A172 (cell line): ENCODE measurements around the gene LYSET. TPM values are rescaled to one million over a fixed set of nuclear protein-coding genes. Genes with fewer than 3 reads are reported as not detected.
"Not testable (repeated sequence)": the region's sequence is repeated elsewhere in the genome, so short reads cannot be mapped to it uniquely, and the experiment has no call there.

ENCODE experiments used
- DNase-seq: peaks from one replicate; pipeline ENCODE4 v3.0.0-alpha.2; 2015; ENCODE audit warnings: low spot score
- total RNA-seq: library from RNA; depleted of rRNA; stranded (reverse); fragments of >200 nt; shearing (Covaris generic); gene quantifications from 2 replicates; pipeline ENCODE4 v1.2.3, GENCODE V29; 2014

LYSET gene
- total RNA-seq, 1 experiment from 2014 or later, result 30.3 TPM

DNA sequence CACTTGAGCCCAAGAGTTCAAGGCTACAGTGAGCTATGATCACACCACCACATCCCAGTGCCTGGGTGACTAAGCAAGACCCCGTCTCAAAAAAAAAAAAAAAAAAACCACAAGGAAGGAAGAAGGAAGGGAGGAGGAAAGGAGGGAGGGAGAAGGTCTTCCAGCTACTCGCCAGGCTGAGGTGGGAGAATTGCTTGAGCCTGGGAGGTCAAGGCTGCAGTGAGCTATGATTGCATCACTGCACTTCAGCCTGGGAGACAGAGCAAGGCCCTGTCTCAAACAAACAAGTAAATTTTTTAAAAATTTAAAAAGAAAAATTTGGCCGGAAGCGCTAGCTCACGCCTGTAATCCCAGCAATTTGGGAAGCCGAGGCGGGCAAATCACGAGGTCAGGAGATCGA lies 16.5 kb upstream of the LYSET start:
- DNase-seq, result not testable (repeated sequence)

DNA sequence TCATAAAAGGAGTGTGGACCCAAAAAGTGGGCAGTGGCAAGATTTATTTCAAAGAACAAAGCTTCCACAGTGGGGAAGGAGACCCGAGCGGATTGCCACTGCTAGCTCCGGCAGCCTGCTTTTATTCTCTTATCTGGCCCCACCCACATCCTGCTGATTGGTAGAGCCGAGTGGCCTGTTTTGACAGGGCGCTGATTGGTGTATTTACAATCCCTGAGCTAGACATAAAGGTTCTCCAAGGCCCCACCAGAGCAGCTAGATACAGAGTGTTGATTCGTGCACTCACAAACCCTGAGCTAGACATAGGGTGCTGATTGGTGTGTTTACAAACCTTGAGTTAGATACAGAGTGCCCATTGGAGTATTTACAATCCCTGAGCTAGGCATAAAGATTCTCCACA lies 15.5 kb upstream of the LYSET start:
- not testable (repeated sequence) for DNase-seq

DNA sequence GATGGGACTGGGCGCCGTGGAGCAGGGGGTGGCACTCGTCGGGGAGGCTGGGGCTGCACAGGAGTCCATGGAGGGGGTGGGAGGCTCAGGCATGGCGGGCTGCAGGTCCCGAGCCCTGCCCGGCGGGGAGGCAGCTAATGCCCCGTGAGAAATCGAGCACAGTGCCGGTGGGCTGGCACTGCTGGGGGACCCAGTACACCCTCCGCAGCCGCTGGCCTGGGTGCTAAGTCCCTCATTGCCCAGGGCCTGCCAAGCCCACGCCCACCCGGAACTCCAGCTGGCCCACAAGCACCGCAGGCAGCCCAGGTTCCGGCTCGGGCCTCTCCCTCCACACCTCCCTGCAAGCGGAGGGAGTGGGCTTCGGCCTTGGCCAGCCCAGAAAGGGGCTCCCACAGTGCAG lies 15.0 kb upstream of the LYSET start:
- DNase-seq, result not testable (repeated sequence)

DNA sequence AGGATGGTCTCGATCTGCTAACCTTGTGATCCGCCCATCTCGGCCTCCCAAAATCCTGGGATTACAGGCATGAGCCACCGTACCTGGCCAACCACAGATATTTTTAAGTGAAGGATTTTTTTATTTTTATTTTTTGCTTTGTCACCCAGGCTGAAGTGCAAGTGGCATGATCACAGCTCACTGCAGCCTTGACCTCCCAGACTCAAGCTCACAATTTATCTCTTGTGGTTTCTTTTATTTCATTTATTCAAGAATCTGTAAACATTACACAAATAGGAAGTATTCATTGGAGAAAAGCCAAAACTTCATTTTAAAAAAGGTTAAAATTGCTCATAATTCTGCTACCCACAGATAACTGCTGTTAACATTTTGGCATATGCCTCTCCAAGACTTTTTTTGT lies 13.7 kb upstream of the LYSET start:
- DNase-seq, result peak; percentile 13

DNA sequence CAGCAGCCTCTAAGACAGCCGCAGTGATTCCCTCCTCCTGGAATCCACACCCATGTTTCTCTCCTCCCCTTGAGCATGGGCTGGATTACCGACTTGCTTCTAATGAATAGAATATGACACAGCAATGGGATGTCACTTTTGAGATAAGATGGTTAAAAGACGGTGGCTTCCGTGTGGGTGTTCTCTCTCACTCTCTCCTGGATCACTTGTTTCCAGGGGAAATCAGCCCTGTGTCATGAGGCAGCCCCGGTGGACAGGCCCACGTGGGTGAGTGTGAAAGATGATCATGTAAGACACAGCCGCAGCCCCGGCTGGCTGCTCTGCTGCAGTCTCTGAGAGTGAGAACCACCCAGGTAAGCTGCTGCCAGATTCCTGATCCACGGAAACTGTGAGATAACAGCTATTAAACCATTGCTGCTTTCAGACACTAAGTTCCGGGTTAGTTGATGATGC lies 11.1 kb upstream of the LYSET start:
- peak; percentile 13 for DNase-seq

DNA sequence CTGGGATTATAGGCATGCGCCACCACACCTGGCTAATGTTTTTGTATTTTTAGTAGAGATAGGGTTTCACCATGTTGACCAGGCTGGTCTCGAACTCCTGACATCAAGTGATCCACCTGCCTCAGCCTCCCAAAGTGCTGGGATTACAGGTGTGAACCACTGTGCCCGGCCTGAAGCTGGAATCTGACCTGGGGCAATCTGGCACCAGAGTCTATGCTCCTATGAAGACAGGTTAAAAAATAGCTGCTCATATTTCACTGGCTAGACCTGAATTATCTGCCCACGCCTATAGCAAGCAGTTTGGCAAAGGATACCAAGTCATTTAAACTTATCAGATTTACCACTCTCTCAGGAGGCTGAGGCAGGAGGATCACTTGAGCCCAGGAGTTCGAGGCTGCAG lies 10.4 kb upstream of the LYSET start:
- not testable (repeated sequence) for DNase-seq

DNA sequence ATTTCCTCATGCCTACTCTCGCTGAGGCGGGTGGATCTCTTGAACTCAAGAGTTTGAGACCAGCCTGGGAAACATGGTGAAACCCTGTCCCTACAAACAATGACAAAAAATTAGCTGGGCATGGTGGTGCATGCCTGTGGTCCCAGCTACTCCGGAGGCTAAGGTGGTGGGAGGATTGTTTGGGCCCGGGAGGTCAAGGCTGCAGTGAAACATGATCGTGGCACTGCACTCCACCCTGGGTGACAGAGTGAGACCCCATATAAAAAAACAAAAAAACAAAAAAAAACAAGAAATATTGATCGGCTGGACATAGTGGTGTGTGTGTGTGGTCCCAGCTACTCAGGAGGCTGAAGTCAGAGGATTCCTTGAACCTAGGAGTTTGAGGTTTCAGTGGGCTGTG lies 9.6 kb upstream of the LYSET start:
- no peak for DNase-seq

DNA sequence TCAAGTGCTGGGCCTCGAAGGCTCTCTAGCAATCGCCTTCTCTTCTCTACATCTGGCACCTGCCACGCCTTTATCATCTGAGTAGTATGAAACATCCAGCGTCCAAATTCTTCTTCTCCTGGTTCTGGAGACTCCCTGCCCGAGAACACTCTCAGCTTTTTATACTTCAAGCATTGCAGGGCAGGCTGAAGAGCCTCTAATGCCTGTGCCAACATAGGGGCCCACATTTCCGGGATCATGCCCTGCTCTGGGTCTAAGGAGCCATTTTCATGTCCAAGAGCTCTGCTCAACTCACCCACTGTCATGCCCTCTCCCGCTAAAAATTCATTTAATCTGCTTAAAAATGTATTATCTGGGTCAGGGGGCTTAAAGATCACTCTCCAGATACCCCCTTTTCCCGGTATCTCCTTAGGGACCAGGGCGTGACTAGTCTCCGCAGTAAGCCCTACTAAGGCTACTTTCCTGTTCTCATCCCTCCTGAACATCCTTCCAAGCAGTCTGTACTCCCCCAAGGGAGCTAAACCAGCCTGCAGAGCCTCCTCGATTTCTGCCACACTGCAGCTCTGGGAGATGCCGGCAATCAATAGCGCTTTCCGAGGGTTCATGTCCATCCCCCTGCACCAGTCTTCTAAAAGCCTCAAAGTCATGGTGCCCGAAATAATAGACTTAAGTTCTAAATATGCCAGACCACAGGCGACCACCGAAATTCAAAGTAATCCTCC lies 1.4 kb upstream of the LYSET start:
- no peak for DNase-seq

DNA sequence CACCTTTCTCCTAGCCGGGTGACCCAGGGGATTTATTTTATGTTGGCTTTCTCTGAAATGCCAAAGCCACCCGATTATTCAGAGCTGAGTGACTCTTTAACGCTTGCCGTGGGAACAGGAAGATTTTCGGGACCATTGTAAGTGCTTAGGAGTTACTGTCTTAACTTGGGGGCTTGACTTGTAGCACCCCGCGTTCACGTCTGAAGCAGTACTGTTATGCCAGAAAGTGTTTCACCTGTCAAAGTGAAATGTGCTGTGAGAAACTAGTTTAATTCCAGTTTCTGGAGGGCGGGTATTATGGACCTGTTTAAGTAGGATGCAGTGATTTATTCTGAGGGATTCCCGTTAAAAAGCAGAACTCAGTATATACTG lies 218 bp downstream of the LYSET start:
- no peak for DNase-seq

DNA sequence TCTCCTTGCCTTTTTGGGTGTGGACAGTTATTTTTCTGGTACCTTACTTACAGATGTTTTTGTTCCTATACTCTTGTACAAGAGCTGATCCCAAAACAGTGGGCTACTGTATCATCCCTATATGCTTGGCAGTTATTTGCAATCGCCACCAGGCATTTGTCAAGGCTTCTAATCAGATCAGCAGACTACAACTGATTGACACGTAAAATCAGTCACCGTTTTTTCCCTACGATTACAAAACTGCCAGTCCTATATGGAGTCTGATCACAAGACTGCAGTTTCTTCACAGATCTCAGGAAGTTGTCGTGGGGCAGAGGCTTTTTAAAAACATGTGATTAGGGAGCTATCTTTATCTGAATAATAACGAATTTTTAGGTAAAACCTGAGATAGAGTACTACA lies 1.3 kb downstream of the LYSET start:
- no peak for DNase-seq

DNA sequence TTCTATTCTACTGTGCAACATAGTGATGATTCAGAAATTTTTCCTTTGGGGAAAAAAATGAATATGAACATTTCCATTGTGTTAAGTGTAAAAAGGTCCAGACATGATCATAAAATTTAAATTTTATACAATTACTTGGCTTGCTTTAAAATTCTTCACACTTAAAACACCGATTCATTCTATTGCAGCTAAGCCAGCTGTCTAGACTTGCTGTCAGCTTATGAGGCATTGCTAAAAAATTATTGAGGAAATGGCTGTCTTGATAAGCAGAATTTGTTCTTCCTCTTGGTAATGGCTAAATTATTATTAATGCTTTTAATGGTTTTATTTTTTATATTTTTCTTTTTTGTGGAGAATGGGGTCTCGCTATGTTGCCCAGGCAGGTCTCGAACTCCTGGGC lies 1.8 kb downstream of the LYSET start:
- DNase-seq, result no peak

DNA sequence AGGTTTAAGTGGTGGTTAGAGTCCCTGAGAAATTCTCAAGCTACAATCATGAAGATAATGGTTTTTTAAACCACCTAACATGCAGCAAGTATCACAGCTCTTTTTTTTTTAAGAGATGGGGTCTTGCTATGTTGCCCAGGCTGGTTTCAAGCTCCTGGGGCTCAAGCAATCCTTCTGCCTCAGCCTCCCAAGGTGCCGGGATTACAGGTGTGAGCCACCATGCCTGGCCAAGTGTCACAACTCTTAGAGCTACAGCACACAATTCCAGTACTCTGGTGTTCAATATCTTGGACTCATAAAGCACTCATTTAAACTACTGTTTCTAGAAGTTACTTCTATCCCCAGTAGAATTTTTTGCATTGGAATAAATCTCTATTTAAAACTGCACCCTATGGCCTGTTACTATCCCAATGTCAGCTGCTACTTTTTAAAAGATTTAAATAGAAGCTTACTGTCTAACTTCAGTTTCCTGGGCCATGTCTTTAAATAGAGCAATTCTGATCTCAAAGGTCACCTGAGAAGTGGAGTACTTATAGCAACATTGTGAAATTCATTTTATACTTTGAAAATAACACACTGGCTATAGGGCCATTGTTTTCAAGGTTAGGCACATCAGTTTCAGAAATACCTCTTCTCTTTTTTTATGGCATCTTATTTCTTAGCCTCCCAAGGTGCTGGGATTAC lies 10.3 kb downstream of the LYSET start:
- DNase-seq, result no peak

DNA sequence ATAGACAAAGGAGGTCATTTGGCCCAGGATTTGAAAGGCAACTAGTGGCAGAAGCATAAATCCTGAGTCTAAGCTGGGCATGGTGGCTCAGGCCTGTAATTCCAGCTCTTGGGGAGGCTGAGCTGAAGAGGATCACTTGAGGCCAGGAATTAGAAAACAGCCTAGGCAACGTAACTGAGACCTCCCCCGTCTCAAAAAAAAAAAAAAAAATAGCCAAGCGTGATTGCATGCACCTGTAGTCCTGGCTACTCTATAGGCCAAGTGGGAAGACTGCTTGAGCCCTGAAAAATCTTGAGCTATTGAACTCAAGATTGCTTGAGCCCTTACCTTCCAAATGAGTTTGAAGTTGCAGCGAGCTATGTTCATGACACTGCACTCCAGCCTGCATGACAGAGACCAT lies 13.9 kb downstream of the LYSET start:
- DNase-seq, result no peak

DNA sequence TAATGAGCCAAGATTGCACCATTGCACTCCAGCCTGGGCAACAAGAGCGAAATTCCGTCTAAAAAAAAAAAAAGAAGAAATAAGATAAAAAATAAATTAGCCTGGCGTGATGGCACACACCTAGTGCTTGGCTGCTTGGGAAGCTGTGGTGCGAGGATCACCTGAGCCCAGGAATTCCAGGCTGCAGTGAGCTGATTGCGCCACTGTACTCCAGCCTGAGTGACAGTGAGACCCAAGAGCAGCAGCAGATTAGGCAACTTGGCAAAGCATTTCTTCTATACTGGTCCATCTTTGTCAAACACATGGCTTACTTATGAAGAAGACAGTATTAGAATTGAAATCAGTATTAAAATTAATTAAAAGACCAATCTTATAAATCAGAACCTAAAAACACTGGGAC lies 15.4 kb downstream of the LYSET start:
- DNase-seq, result no peak

DNA sequence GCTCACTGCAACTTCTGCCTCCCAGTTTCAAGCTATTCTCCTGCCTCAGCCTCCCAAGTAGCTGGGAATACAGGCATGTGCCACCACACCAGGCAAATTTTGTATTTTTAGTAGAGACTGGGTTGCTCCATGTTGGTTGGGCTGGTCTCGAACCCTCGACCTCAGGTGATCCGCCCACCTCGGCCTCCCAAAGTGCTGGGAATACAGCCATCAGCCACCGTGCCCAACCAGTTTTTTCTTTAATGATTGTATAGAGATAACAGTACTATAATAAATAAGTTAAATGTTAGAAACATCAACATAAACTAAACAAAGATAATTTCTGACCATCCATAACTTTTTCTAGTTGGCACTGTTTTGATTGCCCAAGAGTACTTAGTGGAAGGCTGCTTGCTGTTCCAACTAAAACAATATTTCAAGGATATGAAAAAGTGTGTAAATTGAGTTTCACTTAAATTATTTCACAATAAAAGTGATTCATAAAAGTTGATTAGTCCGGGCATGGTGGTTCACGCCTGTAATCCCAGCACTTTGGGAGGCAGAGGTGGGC lies 16.1 kb downstream of the LYSET start:
- DNase-seq, result no peak

DNA sequence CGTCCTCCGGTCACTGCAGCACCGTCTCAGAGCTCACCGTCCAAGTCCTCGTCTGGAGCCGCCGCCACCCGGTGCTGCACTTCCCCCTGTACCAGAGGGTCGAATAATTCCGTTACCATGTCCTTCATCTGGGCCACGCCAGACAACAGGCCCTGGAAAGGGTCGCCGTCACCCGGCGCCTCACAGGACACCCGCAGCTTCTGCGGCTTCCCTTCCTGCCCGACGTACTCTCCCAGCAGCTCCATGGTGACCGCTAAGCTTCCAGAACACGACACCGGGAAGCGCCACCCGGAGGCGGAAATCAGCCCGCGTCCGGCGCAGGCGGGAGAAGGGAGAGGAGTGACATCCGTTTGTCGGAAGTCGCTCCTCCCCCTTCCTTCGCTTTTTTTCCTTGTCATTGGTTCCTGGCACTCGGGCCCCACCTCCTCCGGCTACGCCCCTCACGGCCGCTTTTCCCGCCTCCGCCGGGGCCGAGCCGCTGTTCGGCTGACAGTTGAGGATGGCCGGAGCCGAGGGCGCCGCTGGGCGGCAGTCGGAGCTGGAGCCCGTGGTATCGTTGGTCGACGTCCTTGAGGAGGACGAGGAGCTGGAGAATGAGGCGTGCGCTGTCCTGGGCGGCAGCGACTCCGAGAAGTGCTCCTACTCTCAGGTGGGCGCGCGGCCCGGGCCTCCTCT lies 21.8 kb downstream of the LYSET start, which contains the start of the genes GON7 and UBR7:
TSS of gene GON7 (minus strand) at position 273 of the 675 bp plus-strand sequence. CDS start at position 245, 28 bp downstream.
TSS of gene UBR7 (plus strand) at position 464 of the 675 bp plus-strand sequence. CDS start at position 500, 36 bp downstream.
- peak; percentile 93 for DNase-seq

DNA sequence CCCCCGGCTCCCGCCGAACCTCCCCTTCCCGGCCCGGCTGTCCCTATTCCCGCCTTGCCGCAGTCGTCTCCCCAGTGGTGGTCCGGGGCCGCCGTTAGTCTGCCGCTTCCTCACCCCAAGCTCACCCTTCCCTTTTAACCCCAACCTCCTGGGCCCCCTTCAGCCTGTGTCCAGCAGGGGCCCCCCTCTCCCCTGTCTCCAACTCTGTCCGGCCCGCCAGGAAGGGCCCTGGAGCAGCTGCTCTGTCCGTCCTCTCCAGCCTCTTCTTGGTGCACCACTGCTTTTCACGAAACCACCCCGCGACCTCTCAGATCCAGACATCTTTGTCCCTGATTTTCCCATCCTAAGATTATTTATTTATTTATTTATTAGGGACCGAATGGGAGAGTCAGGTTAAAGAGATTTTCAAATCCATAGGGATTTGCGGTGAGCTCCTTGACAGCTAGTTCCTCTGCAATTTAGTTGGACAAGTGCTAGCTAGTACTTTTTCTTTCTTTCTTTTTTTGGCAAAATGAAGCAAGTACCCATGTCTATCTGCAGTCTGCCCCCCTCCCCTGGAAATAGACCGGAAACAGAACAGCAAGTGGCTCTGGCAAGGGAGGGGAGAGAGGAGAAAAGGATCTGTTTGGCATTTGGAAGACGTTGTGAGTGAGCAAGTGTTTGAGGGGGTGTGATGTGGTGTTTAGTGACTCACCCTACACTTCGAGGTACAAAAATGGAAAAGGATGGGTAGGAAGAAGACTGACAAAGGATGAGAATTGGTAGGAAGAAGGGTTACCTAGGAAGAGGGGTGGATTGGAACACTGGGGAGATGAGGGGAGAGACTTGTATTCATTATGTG lies 22.6 kb downstream of the LYSET start:
- DNase-seq, result peak; percentile 44

DNA sequence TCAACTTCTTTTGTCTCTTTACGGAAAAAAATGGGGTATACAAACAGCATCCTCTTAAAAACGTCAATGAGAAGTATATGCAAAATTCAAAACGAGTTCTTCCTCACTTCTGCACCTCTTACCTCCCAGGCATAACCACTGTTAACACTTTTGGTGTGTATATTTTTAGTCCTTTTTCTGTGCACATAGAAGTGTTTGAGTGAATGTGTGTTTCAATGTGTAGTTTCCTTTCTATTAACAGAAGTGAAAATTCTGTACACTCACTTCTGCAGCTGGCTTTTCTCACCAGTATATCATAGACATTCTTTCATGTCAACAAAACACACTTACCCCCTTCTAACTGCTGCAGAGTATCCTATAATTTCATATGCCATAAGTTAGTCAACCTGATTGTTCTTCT lies 27.3 kb downstream of the LYSET start:
- DNase-seq, result no peak

DNA sequence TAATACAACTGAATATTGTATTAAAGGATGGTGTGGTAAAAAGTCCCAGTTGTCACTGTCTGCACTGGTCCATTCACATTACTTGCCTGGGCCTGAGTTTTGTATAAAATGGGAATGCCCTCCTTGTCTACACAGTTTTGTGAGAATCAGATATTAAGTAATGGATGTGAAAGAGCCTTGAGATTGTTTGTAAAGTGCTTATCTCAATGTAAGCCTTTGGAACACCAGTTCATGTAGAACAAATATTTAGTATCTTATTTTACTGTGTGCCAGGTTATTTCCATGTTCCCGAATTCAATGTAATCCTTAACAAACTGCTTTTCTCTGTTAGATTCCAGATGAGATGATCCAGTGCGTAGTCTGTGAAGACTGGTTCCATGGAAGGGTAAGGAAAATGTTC lies 29.5 kb downstream of the LYSET start:
- no peak for DNase-seq

DNA sequence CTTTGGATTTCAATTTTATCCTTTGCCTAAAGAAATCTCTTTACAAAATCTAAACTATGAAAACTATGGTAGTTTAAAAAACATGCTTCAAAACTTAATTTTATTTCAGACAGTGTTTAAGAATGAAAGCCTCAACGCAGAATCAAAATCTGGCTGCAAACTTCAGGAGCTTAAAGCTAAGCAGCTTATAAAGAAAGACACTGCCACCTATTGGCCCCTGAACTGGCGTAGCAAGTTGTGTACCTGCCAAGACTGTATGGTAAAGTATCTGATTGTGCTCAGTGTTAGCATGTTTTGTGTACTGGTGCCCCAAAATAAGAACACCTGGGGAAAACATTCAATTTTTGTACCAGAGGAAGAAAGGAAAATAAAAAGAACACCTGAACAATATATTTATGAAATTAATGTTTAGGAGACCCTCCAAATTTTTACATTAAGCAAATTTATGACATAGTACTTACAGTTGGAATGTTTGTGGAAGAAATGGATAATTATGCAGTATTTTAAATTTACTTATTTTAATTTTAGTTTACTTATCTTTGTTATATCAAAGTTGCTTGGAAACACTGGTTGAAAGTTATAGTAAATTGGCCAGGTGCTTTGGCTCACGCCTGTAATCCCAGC lies 34.1 kb downstream of the LYSET start:
- peak; percentile 40 for DNase-seq

DNA sequence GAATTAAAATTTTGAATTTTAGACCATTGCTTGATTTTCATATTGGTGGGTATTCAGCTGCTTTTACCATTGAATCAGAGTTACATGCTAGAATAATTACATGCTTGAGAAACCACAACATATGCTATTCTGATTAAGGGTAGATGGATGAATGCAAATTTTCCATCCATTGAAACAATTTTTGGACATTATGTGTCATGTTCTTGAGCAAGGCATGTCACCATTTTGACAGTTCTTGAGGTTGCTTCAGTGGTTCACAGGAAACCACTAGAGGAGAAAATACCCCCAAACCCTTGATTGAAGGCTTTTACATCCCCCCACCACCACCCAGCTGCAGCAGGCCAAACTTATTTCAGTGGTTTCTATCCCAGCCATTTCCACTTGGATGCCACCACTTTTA lies 35.4 kb downstream of the LYSET start:
- no peak for DNase-seq
